HepG2 (cell line): ENCODE measurements around the gene RBCK1. TPM values are rescaled to one million over a fixed set of nuclear protein-coding genes. Genes with fewer than 3 reads are reported as not detected.

ENCODE experiments used
- AGO1 ChIP-seq: fragments of 200-400 bp; formaldehyde crosslinking; IDR thresholded peaks from 2 replicates; pipeline ENCODE4 v1.6.1; 2017; ENCODE audit warnings: mild to moderate bottlenecking, low read depth, low read length, moderate library complexity; ENCODE audit not compliant: poor library complexity, severe bottlenecking
- FOXJ3 ChIP-seq: sonication (generic); formaldehyde crosslinking; IDR thresholded peaks from 2 replicates; pipeline ENCODE4 v1.4.0; 2020; ENCODE audit warnings: missing genetic modification reagents, mild to moderate bottlenecking, borderline replicate concordance
- HMGA1 ChIP-seq: sonication (generic); formaldehyde crosslinking; conservative IDR thresholded peaks from 2 replicates; pipeline ENCODE4 v1.4.0; 2020; ENCODE audit warnings: missing genetic modification reagents
- PCBP1 ChIP-seq: fragments of 200-400 bp; formaldehyde crosslinking; IDR thresholded peaks from 2 replicates; pipeline ENCODE4 v1.6.1; 2017; ENCODE audit warnings: mild to moderate bottlenecking, low read depth, low read length, borderline replicate concordance
- PHF20 ChIP-seq: sonication (generic); formaldehyde crosslinking; IDR thresholded peaks from 2 replicates; pipeline ENCODE4 v1.5.0; 2020; ENCODE audit warnings: mild to moderate bottlenecking, missing genetic modification reagents
- RFXAP ChIP-seq: sonication (generic); formaldehyde crosslinking; IDR thresholded peaks from 2 replicates; pipeline ENCODE4 v1.4.0; 2020; ENCODE audit warnings: missing genetic modification reagents, borderline replicate concordance
- RNF2 ChIP-seq: fragments of 450-650 bp; conservative IDR thresholded peaks from 2 replicates; pipeline ENCODE4 v1.6.1; 2016; ENCODE audit warnings: low read depth
- XBP1 ChIP-seq: sonication (generic); formaldehyde crosslinking; IDR thresholded peaks from 2 replicates; pipeline ENCODE4 v1.5.0; 2020; ENCODE audit warnings: missing genetic modification reagents
- ZKSCAN1 ChIP-seq: fragments of 150-350 bp; IDR thresholded peaks from 2 replicates; pipeline ENCODE4 v1.6.1; 2014; ENCODE audit warnings: low read length
- ZNF547 ChIP-seq: sonication (generic); formaldehyde crosslinking; IDR thresholded peaks from 2 replicates; pipeline ENCODE4 v1.5.1; 2020; ENCODE audit warnings: mild to moderate bottlenecking, missing genetic modification reagents
- ZNF619 ChIP-seq: sonication (generic); formaldehyde crosslinking; IDR thresholded peaks from 2 replicates; pipeline ENCODE4 v1.4.0; 2020; ENCODE audit warnings: mild to moderate bottlenecking, missing genetic modification reagents
- ZNF878 ChIP-seq: sonication (generic); formaldehyde crosslinking; IDR thresholded peaks from 2 replicates; pipeline ENCODE4 v1.8.1; 2023; ENCODE audit warnings: mild to moderate bottlenecking, missing genetic modification reagents, moderate library complexity
- ZSCAN29 ChIP-seq: sonication (generic); formaldehyde crosslinking; conservative IDR thresholded peaks from 2 replicates; pipeline ENCODE4 v1.4.0; 2020; ENCODE audit warnings: mild to moderate bottlenecking, missing genetic modification reagents
- polyA plus RNA-seq, 8 experiments: library from polyadenylated mRNA; depleted of rRNA in 3 of 8; stranded (reverse) in 7 of 8; unstranded in 1 of 8; fragments of >200 nt; fragmentation: Illumina TruSeq in 4 of 8; extraction: Trizol in 4 of 8; gene quantifications; 2 replicates each; pipeline versions ENCODE4 v1.2.1 to v1.2.3, GENCODE V29; 2011 to 2016; ENCODE audit warnings: low read depth in 4 of 8, missing spikeins in 1 of 8, mixed read lengths in 1 of 8; ENCODE audit not compliant: insufficient read depth in 1 of 8
- total RNA-seq, 5 experiments: library from RNA; depleted of rRNA; stranded (reverse); fragments of >200 nt; fragmentation: Illumina TruSeq; extraction: Trizol; gene quantifications; 2 replicates each; pipeline ENCODE4 v1.2.3, GENCODE V29; 2016; ENCODE audit warnings: low read depth in 1 of 5
- TF ChIP-seq, protein P1 (sequence below): sonication (generic); formaldehyde crosslinking; conservative IDR thresholded peaks from 2 replicates; pipeline ENCODE4 v1.5.0; 2020; ENCODE audit warnings: missing genetic modification reagents
- TF ChIP-seq, protein P2 (sequence below): sonication (generic); formaldehyde crosslinking; IDR thresholded peaks from 2 replicates; pipeline ENCODE4 v1.4.0; 2020; ENCODE audit warnings: missing genetic modification reagents
- TF ChIP-seq, protein P3 (sequence below): sonication (generic); formaldehyde crosslinking; IDR thresholded peaks from 2 replicates; pipeline ENCODE4 v1.4.0; 2020; ENCODE audit warnings: mild to moderate bottlenecking, missing genetic modification reagents

Gene RBCK1
- total and polyA plus RNA-seq, 2 of the 13 experiments (the other 11 are each of a cell fraction or from before 2014, with no cell fraction given) = 149 to 215 TPM

DNA sequence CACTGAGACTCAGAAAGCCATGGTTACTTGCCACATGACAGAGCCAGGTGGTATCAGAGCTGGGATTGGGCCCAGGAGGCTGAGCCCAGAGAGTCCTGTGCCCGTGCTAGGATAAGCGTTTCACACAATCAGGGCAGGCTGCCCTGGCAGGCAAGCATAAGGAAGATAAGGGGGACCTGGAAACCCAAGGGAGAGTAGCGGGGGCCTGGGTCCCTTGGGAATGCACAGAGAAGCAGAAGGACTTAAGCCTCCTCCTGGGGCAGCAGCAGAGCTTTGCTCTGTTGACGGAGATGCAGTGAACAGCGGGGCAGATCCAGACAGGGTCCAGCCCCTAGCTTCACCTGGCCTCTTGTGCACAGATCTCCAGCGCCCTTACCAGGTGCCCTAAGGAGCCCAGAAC lies 18.9 kb upstream of the RBCK1 start (continued):
- TF ChIP-seq, protein P1, sequence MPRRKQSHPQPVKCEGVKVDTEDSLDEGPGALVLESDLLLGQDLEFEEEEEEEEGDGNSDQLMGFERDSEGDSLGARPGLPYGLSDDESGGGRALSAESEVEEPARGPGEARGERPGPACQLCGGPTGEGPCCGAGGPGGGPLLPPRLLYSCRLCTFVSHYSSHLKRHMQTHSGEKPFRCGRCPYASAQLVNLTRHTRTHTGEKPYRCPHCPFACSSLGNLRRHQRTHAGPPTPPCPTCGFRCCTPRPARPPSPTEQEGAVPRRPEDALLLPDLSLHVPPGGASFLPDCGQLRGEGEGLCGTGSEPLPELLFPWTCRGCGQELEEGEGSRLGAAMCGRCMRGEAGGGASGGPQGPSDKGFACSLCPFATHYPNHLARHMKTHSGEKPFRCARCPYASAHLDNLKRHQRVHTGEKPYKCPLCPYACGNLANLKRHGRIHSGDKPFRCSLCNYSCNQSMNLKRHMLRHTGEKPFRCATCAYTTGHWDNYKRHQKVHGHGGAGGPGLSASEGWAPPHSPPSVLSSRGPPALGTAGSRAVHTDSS (CRISPR knock-in tag) = no peak
- TF ChIP-seq RNF2 (no peak), AGO1 (no peak), FOXJ3 (CRISPR knock-in tag) (no peak), HMGA1 (CRISPR knock-in tag) (no peak), RFXAP (CRISPR knock-in tag) (no peak), PHF20 (no peak), XBP1 (CRISPR knock-in tag) (no peak), ZSCAN29 (CRISPR knock-in tag) (no peak), ZNF878 (CRISPR knock-in tag) (no peak), ZNF547 (0 out of 2 replicates have a peak, but pooled peaks have one; percentile 44), PCBP1 (no peak), ZKSCAN1 (no peak), ZNF619 (no peak)
- TF ChIP-seq, protein P2, sequence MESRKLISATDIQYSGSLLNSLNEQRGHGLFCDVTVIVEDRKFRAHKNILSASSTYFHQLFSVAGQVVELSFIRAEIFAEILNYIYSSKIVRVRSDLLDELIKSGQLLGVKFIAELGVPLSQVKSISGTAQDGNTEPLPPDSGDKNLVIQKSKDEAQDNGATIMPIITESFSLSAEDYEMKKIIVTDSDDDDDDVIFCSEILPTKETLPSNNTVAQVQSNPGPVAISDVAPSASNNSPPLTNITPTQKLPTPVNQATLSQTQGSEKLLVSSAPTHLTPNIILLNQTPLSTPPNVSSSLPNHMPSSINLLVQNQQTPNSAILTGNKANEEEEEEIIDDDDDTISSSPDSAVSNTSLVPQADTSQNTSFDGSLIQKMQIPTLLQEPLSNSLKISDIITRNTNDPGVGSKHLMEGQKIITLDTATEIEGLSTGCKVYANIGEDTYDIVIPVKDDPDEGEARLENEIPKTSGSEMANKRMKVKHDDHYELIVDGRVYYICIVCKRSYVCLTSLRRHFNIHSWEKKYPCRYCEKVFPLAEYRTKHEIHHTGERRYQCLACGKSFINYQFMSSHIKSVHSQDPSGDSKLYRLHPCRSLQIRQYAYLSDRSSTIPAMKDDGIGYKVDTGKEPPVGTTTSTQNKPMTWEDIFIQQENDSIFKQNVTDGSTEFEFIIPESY (CRISPR knock-in tag) = 0 out of 2 replicates have a peak, but pooled peaks have one; percentile 1
- TF ChIP-seq, protein P3, sequence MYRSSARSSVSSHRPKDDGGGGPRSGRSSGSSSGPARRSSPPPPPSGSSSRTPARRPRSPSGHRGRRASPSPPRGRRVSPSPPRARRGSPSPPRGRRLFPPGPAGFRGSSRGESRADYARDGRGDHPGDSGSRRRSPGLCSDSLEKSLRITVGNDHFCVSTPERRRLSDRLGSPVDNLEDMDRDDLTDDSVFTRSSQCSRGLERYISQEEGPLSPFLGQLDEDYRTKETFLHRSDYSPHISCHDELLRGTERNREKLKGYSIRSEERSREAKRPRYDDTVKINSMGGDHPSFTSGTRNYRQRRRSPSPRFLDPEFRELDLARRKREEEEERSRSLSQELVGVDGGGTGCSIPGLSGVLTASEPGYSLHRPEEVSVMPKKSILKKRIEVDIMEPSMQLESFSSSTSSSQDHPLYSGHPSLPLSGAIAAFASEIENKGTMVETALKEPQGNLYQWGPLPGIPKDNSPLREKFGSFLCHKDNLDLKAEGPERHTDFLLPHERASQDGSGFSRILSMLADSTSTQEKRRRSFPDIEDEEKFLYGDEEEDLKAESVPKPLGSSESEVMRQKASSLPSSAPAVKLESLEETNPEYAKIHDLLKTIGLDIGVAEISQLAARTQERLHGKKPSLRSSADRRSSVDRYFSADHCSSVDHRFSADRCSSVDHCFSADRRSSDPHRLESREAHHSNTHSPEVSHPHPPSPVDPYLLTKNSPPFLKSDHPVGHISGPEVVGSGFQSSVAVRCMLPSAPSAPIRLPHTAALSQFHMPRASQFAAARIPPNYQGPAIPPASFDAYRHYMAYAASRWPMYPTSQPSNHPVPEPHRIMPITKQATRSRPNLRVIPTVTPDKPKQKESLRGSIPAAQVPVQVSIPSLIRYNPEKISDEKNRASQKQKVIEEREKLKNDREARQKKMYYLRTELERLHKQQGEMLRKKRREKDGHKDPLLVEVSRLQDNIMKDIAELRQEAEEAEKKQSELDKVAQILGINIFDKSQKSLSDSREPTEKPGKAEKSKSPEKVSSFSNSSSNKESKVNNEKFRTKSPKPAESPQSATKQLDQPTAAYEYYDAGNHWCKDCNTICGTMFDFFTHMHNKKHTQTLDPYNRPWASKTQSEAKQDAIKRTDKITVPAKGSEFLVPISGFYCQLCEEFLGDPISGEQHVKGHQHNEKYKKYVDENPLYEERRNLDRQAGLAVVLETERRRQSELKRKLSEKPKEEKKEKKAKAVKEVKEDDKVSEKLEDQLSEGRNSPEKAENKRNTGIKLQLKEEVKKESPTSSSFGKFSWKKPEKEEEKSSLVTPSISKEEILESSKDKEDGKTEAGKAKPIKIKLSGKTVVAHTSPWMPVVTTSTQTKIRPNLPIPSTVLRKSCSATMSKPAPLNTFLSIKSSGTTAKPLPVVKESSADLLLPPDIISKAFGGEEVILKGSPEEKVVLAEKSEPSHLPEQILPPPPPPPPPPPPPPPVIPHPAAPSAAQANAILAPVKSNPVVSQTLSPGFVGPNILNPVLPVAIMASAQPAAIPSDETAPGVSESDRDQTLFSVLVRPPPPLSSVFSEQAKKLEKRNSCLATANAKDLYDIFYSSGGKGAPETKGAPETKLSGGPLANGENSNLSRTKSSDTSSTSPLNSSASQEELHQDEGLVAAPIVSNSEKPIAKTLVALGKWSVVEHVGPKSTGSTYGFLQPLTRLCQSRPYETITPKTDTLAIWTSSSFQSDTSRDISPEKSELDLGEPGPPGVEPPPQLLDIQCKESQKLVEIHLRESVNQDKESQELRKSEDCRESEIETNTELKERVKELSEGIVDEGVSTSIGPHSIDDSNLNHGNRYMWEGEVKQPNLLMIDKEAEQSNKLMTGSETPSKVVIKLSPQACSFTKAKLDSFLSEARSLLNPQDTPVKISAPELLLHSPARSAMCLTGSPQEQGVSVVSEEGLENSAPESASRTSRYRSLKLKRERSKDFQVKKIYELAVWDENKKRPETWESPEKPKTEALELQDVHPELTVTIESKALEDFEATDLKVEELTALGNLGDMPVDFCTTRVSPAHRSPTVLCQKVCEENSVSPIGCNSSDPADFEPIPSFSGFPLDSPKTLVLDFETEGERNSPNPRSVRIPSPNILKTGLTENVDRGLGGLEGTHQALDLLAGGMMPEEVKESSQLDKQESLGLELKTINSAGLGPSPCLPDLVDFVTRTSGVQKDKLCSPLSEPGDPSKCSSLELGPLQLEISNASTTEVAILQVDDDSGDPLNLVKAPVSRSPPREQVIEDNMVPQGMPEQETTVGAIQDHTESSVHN (CRISPR knock-in tag) = no peak
